ENCODE measurements around the gene FCER1G. TPM values are rescaled to one million over a fixed set of nuclear protein-coding genes. Genes with fewer than 3 reads are reported as not detected.

Gene FCER1G
- total and polyA plus RNA-seq, 9 of the 15 experiments (the other 6 are each of a cell fraction or from before 2014, with no cell fraction given), result 0.15 to 0.69 (median 0.31) TPM; not detected in 2

DNA sequence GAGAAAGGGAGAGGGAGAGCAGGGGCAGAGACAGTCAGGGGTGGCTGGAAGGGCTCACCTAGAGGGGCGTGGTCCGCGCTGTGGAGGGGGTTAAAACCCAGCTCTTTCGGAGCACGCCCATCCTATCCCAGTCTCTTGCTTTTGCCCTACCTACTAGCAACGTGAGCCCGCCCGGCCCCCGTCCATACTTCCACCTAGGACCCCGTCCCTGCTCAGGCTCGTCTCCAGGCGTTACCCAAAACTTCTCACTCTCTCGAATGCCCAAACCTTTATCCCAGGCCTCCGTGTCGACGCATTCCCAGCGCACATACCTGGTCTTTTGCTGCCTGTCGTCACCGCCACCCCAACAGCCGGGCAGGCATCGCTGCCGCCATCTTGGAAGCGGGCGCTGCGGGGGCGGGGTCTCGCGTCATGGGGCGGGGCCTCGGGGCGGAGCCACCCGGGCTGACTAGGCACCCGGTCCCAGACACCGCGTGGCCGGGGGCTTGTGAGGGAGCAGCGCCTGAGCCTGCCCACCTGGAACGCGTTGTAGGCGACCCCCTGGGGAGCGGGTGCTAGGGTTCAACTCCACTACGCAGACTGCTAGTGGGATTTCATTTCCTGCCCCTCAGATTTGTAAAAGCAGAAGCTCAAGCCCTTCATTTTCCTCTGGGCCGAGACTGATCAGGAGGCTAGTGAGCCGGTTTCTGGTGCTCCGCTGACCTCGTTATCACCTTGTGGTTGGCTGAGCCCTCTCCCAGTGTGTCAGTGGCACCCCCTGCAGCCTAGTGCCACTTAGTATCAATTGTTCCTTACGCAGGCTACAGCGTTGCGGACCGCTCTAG, 37.8 kb upstream of the FCER1G start, which contains the start of gene B4GALT3 (continued):
- TF ChIP-seq, protein P1, sequence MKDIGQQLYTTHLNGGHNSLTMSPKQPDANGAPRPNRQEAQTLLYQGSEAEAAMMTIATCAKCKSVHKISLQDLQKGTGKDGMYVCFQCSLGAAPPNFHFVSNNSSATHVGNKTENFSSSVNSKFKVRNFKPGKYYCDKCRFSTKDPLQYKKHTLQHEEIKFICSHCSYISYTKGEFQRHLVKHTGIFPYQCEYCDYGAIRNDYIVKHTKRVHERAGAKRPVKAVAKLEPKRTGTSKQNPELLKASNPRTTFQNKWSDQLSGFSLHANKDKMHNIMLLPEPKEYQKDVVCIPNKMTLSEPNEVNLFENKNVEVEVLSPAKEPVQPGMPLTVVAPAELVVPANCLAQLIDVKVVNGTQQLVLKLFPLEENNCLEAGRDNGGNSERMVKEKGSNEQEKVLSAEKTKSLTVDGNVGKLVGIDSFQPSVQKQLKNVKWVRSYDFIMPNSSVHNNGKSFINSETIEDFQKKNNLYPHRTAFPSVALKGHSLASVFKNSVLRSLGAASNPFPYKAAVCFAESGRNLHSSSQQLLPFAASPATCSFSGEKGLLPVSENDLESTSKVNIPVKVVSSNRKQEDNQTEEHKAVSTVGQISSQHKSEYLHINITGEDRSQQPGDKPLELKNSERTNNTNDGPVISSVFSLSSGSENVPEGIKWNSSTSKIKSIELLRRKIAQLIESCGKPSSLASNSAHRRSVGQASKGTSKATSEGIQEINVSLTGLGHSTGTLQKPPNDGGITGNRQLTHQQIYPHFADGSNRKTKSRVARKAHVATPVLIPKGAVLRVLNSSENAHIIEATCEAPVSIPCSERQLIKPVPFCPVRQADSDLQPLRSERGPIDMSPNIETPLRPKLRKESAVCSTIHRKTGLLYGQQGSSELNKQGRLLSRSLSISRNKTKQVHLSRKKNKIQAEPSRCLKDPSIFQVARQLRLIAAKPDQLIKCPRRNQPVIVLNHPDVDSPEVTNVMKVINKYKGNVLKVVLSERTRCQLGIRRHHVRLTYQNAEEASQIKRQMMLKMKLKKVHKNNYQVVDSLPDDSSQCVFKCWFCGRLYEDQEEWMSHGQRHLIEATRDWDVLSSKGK (CRISPR knock-in tag; IDR thresholded peaks at IDR 0.05), result no peak
- TF ChIP-seq MAFG (tag; conservative IDR thresholded peaks at IDR 0.05), result no peak
- TF ChIP-seq, protein P2, sequence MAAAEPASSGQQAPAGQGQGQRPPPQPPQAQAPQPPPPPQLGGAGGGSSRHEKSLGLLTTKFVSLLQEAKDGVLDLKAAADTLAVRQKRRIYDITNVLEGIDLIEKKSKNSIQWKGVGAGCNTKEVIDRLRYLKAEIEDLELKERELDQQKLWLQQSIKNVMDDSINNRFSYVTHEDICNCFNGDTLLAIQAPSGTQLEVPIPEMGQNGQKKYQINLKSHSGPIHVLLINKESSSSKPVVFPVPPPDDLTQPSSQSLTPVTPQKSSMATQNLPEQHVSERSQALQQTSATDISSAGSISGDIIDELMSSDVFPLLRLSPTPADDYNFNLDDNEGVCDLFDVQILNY (CRISPR knock-in tag; IDR thresholded peaks at IDR 0.05), result peak; percentile 69; the same call in 1 of the 2 replicates
- no peak for TF ChIP-seq FOXK2 (conservative IDR thresholded peaks at IDR 0.05 in 1 of 2, IDR thresholded peaks at IDR 0.05 in 1 of 2; ENCODE audit: low read depth in 2 of 2)
- no peak for TF ChIP-seq ZNF41 (CRISPR knock-in tag; conservative IDR thresholded peaks at IDR 0.05)
- TF ChIP-seq MYC (IDR thresholded peaks at IDR 0.05; ENCODE audit: low read depth, low read length), result peak; percentile 98
- TF ChIP-seq MYC (CRISPR knock-in tag; IDR thresholded peaks at IDR 0.05; ENCODE audit: borderline replicate concordance, low read depth), result peak; percentile 79
- TF ChIP-seq ZNF57 (CRISPR knock-in tag; IDR thresholded peaks at IDR 0.05), result no peak
- TF ChIP-seq ZNF140 (CRISPR knock-in tag; IDR thresholded peaks at IDR 0.05), result no peak
- no peak for TF ChIP-seq PHF21A (IDR thresholded peaks at IDR 0.05; ENCODE audit: borderline replicate concordance, low read depth)
- peak; percentile 61; the same call in 1 of the 2 replicates for TF ChIP-seq OTX1 (CRISPR knock-in tag; IDR thresholded peaks at IDR 0.05)
- TF ChIP-seq GABPA (tag; conservative IDR thresholded peaks at IDR 0.05; ENCODE audit: low read depth), result 0 out of 2 replicates have a peak, but pooled peaks have one; percentile 35
- TF ChIP-seq HDAC2 (IDR thresholded peaks at IDR 0.05), result peak; percentile 90
- TF ChIP-seq DIDO1 (tag; IDR thresholded peaks at IDR 0.05; ENCODE audit: low read depth), result no peak
- peak in 1 of 2 experiments; percentile 88; a peak in 1 of 4 replicates for TF ChIP-seq HDAC1 (IDR thresholded peaks at IDR 0.05)
- TF ChIP-seq COPS2 (conservative IDR thresholded peaks at IDR 0.05), result no peak
- TF ChIP-seq, protein P3, sequence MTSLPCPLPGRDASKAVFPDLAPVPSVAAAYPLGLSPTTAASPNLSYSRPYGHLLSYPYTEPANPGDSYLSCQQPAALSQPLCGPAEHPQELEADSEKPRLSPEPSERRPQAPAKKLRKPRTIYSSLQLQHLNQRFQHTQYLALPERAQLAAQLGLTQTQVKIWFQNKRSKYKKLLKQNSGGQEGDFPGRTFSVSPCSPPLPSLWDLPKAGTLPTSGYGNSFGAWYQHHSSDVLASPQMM (CRISPR knock-in tag; IDR thresholded peaks at IDR 0.05), result no peak
- TF ChIP-seq, protein P4, sequence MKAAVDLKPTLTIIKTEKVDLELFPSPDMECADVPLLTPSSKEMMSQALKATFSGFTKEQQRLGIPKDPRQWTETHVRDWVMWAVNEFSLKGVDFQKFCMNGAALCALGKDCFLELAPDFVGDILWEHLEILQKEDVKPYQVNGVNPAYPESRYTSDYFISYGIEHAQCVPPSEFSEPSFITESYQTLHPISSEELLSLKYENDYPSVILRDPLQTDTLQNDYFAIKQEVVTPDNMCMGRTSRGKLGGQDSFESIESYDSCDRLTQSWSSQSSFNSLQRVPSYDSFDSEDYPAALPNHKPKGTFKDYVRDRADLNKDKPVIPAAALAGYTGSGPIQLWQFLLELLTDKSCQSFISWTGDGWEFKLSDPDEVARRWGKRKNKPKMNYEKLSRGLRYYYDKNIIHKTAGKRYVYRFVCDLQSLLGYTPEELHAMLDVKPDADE (conservative IDR thresholded peaks at IDR 0.05; ENCODE audit: control insufficient read depth, low read depth, low read length), result no peak
- TF ChIP-seq SP1 (CRISPR knock-in tag; IDR thresholded peaks at IDR 0.05), result peak; percentile 97
- no peak for TF ChIP-seq ZNF75A (CRISPR knock-in tag; IDR thresholded peaks at IDR 0.05)
